Measurements from ENCODE around the gene BPHL.

The BPHL gene

GRCh38 chr6:3117912-3118352, 579 bp upstream of the BPHL start:
- no peaks in the 10 kb centered on the region for H3K9me3 ChIP-seq (ENCODE audit: control insufficient read depth in 2 of 2, low read length in 2 of 2)
- H3K27ac ChIP-seq (ENCODE audit: low read depth in 2 of 2, low read length in 2 of 2): peak overlapping the region; percentile 94 to 98
- peaks cover 19 to 24% of the 10 kb centered on the region in 2 donors for H3K36me3 ChIP-seq (ENCODE audit: control insufficient read depth in 2 of 2, insufficient read depth in 2 of 2, low read length in 2 of 2)
- H3K4me1 ChIP-seq (ENCODE audit: control insufficient read depth in 2 of 2, insufficient read depth in 2 of 2, low read length in 2 of 2): peaks cover 7 to 12% of the 10 kb centered on the region in 2 donors
- peak overlapping the region; percentile 79 to 85 for H3K4me3 ChIP-seq (ENCODE audit: low read length in 2 of 2)
- no peaks in the 10 kb centered on the region for H3K27me3 ChIP-seq (ENCODE audit: control insufficient read depth in 2 of 2, insufficient read depth in 2 of 2, low read length in 2 of 2)
- H3K9ac ChIP-seq (ENCODE audit: low read depth in 1 of 2, low read length in 2 of 2): peak overlapping the region; percentile 71 to 86

GRCh38 chr6:3119040-3119723, 671 bp downstream of the BPHL start:
- peak overlapping the region; percentile 79 to 85 for H3K4me3 ChIP-seq (ENCODE audit: low read length in 2 of 2)
- H3K9me3 ChIP-seq (ENCODE audit: control insufficient read depth in 2 of 2, low read length in 2 of 2): no peaks in the 10 kb centered on the region
- H3K9ac ChIP-seq (ENCODE audit: low read depth in 1 of 2, low read length in 2 of 2): peak overlapping the region; percentile 81 to 86
- no peaks in the 10 kb centered on the region for H3K27me3 ChIP-seq (ENCODE audit: control insufficient read depth in 2 of 2, insufficient read depth in 2 of 2, low read length in 2 of 2)
- peaks cover 10 to 11% of the 10 kb centered on the region in 2 donors for H3K36me3 ChIP-seq (ENCODE audit: control insufficient read depth in 2 of 2, insufficient read depth in 2 of 2, low read length in 2 of 2)
- peak overlapping the region; percentile 94 to 98 for H3K27ac ChIP-seq (ENCODE audit: low read depth in 2 of 2, low read length in 2 of 2)
- H3K4me1 ChIP-seq (ENCODE audit: control insufficient read depth in 2 of 2, insufficient read depth in 2 of 2, low read length in 2 of 2): peaks cover 7 to 12% of the 10 kb centered on the region in 2 donors

GRCh38 chr6:3120765-3121089, 2.2 kb downstream of the BPHL start:
- no peak overlapping the region for H3K4me3 ChIP-seq (ENCODE audit: low read length in 2 of 2)
- H3K4me1 ChIP-seq (ENCODE audit: control insufficient read depth in 2 of 2, insufficient read depth in 2 of 2, low read length in 2 of 2): peaks cover 7 to 12% of the 10 kb centered on the region in 2 donors
- no peak overlapping the region for H3K9ac ChIP-seq (ENCODE audit: low read depth in 1 of 2, low read length in 2 of 2)
- no peaks in the 10 kb centered on the region for H3K36me3 ChIP-seq (ENCODE audit: control insufficient read depth in 2 of 2, insufficient read depth in 2 of 2, low read length in 2 of 2)
- no peak overlapping the region for H3K27ac ChIP-seq (ENCODE audit: low read depth in 2 of 2, low read length in 2 of 2)
- H3K27me3 ChIP-seq (ENCODE audit: control insufficient read depth in 2 of 2, insufficient read depth in 2 of 2, low read length in 2 of 2): no peaks in the 10 kb centered on the region
- no peaks in the 10 kb centered on the region for H3K9me3 ChIP-seq (ENCODE audit: control insufficient read depth in 2 of 2, low read length in 2 of 2)

- no peak overlapping the region for H3K9ac ChIP-seq (ENCODE audit: low read depth in 1 of 2, low read length in 2 of 2)
- H3K4me1 ChIP-seq (ENCODE audit: control insufficient read depth in 2 of 2, insufficient read depth in 2 of 2, low read length in 2 of 2): peaks cover 7 to 10% of the 10 kb centered on the region in 2 donors
- no peak overlapping the region for H3K27ac ChIP-seq (ENCODE audit: low read depth in 2 of 2, low read length in 2 of 2)
- H3K4me3 ChIP-seq (ENCODE audit: low read length in 2 of 2): no peak overlapping the region
- H3K36me3 ChIP-seq (ENCODE audit: control insufficient read depth in 2 of 2, insufficient read depth in 2 of 2, low read length in 2 of 2): no peaks in the 10 kb centered on the region
- no peaks in the 10 kb centered on the region for H3K27me3 ChIP-seq (ENCODE audit: control insufficient read depth in 2 of 2, insufficient read depth in 2 of 2, low read length in 2 of 2)
- H3K9me3 ChIP-seq (ENCODE audit: control insufficient read depth in 2 of 2, low read length in 2 of 2): no peaks in the 10 kb centered on the region
These were observed 4.3 kb downstream of the BPHL start for GRCh38 chr6:3122823-3123182.

- H3K4me3 ChIP-seq (ENCODE audit: low read length in 2 of 2): no peak overlapping the region
- H3K27me3 ChIP-seq (ENCODE audit: control insufficient read depth in 2 of 2, insufficient read depth in 2 of 2, low read length in 2 of 2): no peaks in the 10 kb centered on the region
- no peaks in the 10 kb centered on the region for H3K4me1 ChIP-seq (ENCODE audit: control insufficient read depth in 2 of 2, insufficient read depth in 2 of 2, low read length in 2 of 2)
- H3K9ac ChIP-seq (ENCODE audit: low read depth in 1 of 2, low read length in 2 of 2): no peak overlapping the region
- H3K27ac ChIP-seq (ENCODE audit: low read depth in 2 of 2, low read length in 2 of 2): no peak overlapping the region
- H3K36me3 ChIP-seq (ENCODE audit: control insufficient read depth in 2 of 2, insufficient read depth in 2 of 2, low read length in 2 of 2): peaks cover 0 to 6% of the 10 kb centered on the region in 2 donors
- H3K9me3 ChIP-seq (ENCODE audit: control insufficient read depth in 2 of 2, low read length in 2 of 2): no peaks in the 10 kb centered on the region
These were observed 6.2 kb downstream of the BPHL start for GRCh38 chr6:3124667-3125066.

GRCh38 chr6:3125815-3126214, 7.3 kb downstream of the BPHL start:
- H3K27me3 ChIP-seq (ENCODE audit: control insufficient read depth in 2 of 2, insufficient read depth in 2 of 2, low read length in 2 of 2): no peaks in the 10 kb centered on the region
- H3K9ac ChIP-seq (ENCODE audit: low read depth in 1 of 2, low read length in 2 of 2): no peak overlapping the region

GRCh38 chr6:3128356-3129108, 10.0 kb downstream of the BPHL start:
- Histone ChIP-seq H3K9ac (ENCODE audit: low read depth in 1 of 2, low read length in 2 of 2) (no peak overlapping the region), H3K9me3 (ENCODE audit: control insufficient read depth in 2 of 2, low read length in 2 of 2) (no peaks in the 10 kb centered on the region), H3K4me3 (ENCODE audit: low read length in 2 of 2) (no peak overlapping the region), H3K36me3 (ENCODE audit: control insufficient read depth in 2 of 2, insufficient read depth in 2 of 2, low read length in 2 of 2) (peaks cover 9 to 15% of the 10 kb centered on the region in 2 donors), H3K4me1 (ENCODE audit: control insufficient read depth in 2 of 2, insufficient read depth in 2 of 2, low read length in 2 of 2) (no peaks in the 10 kb centered on the region), H3K27ac (ENCODE audit: low read depth in 2 of 2, low read length in 2 of 2) (no peak overlapping the region), H3K27me3 (ENCODE audit: control insufficient read depth in 2 of 2, insufficient read depth in 2 of 2, low read length in 2 of 2) (no peaks in the 10 kb centered on the region)

More at GRCh38 chr6:3125815-3126214, 7.3 kb downstream of the BPHL start:
- Histone ChIP-seq H3K4me3 (ENCODE audit: low read length in 2 of 2) (no peak overlapping the region), H3K27ac (ENCODE audit: low read depth in 2 of 2, low read length in 2 of 2) (no peak overlapping the region), H3K36me3 (ENCODE audit: control insufficient read depth in 2 of 2, insufficient read depth in 2 of 2, low read length in 2 of 2) (peaks cover 4 to 10% of the 10 kb centered on the region in 2 donors), H3K9me3 (ENCODE audit: control insufficient read depth in 2 of 2, low read length in 2 of 2) (no peaks in the 10 kb centered on the region), H3K4me1 (ENCODE audit: control insufficient read depth in 2 of 2, insufficient read depth in 2 of 2, low read length in 2 of 2) (no peaks in the 10 kb centered on the region)

- Histone ChIP-seq H3K9ac (ENCODE audit: low read depth in 1 of 2, low read length in 2 of 2) (no peak overlapping the region), H3K4me3 (ENCODE audit: low read length in 2 of 2) (no peak overlapping the region), H3K27ac (ENCODE audit: low read depth in 2 of 2, low read length in 2 of 2) (no peak overlapping the region), H3K9me3 (ENCODE audit: control insufficient read depth in 2 of 2, low read length in 2 of 2) (no peaks in the 10 kb centered on the region), H3K4me1 (ENCODE audit: control insufficient read depth in 2 of 2, insufficient read depth in 2 of 2, low read length in 2 of 2) (peaks cover 0 to 7% of the 10 kb centered on the region in 2 donors), H3K36me3 (ENCODE audit: control insufficient read depth in 2 of 2, insufficient read depth in 2 of 2, low read length in 2 of 2) (peaks cover 10 to 15% of the 10 kb centered on the region in 2 donors), H3K27me3 (ENCODE audit: control insufficient read depth in 2 of 2, insufficient read depth in 2 of 2, low read length in 2 of 2) (no peaks in the 10 kb centered on the region)
These were observed 13.2 kb downstream of the BPHL start for GRCh38 chr6:3131695-3132094.

GRCh38 chr6:3133515-3133914, 15.0 kb downstream of the BPHL start:
- peaks cover 14 to 17% of the 10 kb centered on the region in 2 donors for H3K36me3 ChIP-seq (ENCODE audit: control insufficient read depth in 2 of 2, insufficient read depth in 2 of 2, low read length in 2 of 2)
- H3K27me3 ChIP-seq (ENCODE audit: control insufficient read depth in 2 of 2, insufficient read depth in 2 of 2, low read length in 2 of 2): no peaks in the 10 kb centered on the region
- H3K27ac ChIP-seq (ENCODE audit: low read depth in 2 of 2, low read length in 2 of 2): no peak overlapping the region
- no peak overlapping the region for H3K4me3 ChIP-seq (ENCODE audit: low read length in 2 of 2)
- no peaks in the 10 kb centered on the region for H3K9me3 ChIP-seq (ENCODE audit: control insufficient read depth in 2 of 2, low read length in 2 of 2)
- H3K4me1 ChIP-seq (ENCODE audit: control insufficient read depth in 2 of 2, insufficient read depth in 2 of 2, low read length in 2 of 2): peaks cover 0 to 7% of the 10 kb centered on the region in 2 donors
- no peak overlapping the region for H3K9ac ChIP-seq (ENCODE audit: low read depth in 1 of 2, low read length in 2 of 2)

- Histone ChIP-seq H3K9me3 (ENCODE audit: control insufficient read depth in 2 of 2, low read length in 2 of 2) (no peaks in the 10 kb centered on the region), H3K4me3 (ENCODE audit: low read length in 2 of 2) (no peak overlapping the region), H3K4me1 (ENCODE audit: control insufficient read depth in 2 of 2, insufficient read depth in 2 of 2, low read length in 2 of 2) (peaks cover 10 to 20% of the 10 kb centered on the region in 2 donors), H3K27me3 (ENCODE audit: control insufficient read depth in 2 of 2, insufficient read depth in 2 of 2, low read length in 2 of 2) (no peaks in the 10 kb centered on the region), H3K36me3 (ENCODE audit: control insufficient read depth in 2 of 2, insufficient read depth in 2 of 2, low read length in 2 of 2) (peaks cover 10% of the 10 kb centered on the region in 2 donors), H3K9ac (ENCODE audit: low read depth in 1 of 2, low read length in 2 of 2) (peak overlapping the region in 1 of 2 donors; percentile 30), H3K27ac (ENCODE audit: low read depth in 2 of 2, low read length in 2 of 2) (peak overlapping the region in 1 of 2 donors; percentile 59)
These were observed 17.3 kb downstream of the BPHL start for GRCh38 chr6:3135668-3136291.

Data from mucosa of rectum (tissue), 2 donors.